NCI-H510A treated with DMSO at 0.1 percent for 48 hours (cell line): ENCODE measurements around the gene SPACA7.
A peak's percentile ranks its signal among the peaks of the same experiment; 100 is the strongest.
"Not testable (repeated sequence)": the region's sequence is repeated elsewhere in the genome, so short reads cannot be mapped to it uniquely, and the experiment has no call there.

Experiments
- DNase-seq: peaks from one replicate; lab custom pipeline; 2025; lab: John Stamatoyannopoulos, UW

SPACA7 gene

GRCh38 chr13:112424098-112424497 lies 47.9 kb downstream of the SPACA7 start:
- DNase-seq = no peak

- no peak for DNase-seq
These were observed 52.5 kb downstream of the SPACA7 start for GRCh38 chr13:112428704-112429103.

- DNase-seq = no peak
These were observed 55.6 kb downstream of the SPACA7 start for GRCh38 chr13:112431734-112432133.

GRCh38 chr13:112432734-112433133 lies 56.6 kb downstream of the SPACA7 start:
- not testable (repeated sequence) for DNase-seq

GRCh38 chr13:112433517-112433916 lies 57.4 kb downstream of the SPACA7 start:
- not testable (repeated sequence) for DNase-seq

GRCh38 chr13:112434032-112434431 lies 57.9 kb downstream of the SPACA7 start:
- DNase-seq = no peak

- DNase-seq = no peak
These were observed 58.9 kb downstream of the SPACA7 start for GRCh38 chr13:112434937-112435523.

GRCh38 chr13:112435973-112436372 lies 59.8 kb downstream of the SPACA7 start:
- DNase-seq = no peak

GRCh38 chr13:112438094-112438493 lies 61.9 kb downstream of the SPACA7 start:
- no peak for DNase-seq

- no peak for DNase-seq
These were observed 62.4 kb downstream of the SPACA7 start for GRCh38 chr13:112438515-112438914.

- DNase-seq = no peak
These were observed 65.1 kb downstream of the SPACA7 start for GRCh38 chr13:112441226-112441625.

- no peak for DNase-seq
These were observed 65.7 kb downstream of the SPACA7 start for GRCh38 chr13:112441779-112442310.

- no peak for DNase-seq
These were observed 66.4 kb downstream of the SPACA7 start for GRCh38 chr13:112442483-112443090.

- no peak for DNase-seq
These were observed 67.2 kb downstream of the SPACA7 start for GRCh38 chr13:112443191-112443994.

GRCh38 chr13:112443995-112444311 lies 67.8 kb downstream of the SPACA7 start:
- peak; percentile 77 for DNase-seq

- DNase-seq = no peak
These were observed 68.6 kb downstream of the SPACA7 start for GRCh38 chr13:112444416-112445399.

- no peak for DNase-seq
These were observed 69.5 kb downstream of the SPACA7 start for GRCh38 chr13:112445411-112446271.

- no peak for DNase-seq
These were observed 70.2 kb downstream of the SPACA7 start for GRCh38 chr13:112446347-112446861.

GRCh38 chr13:112446867-112447266 lies 70.7 kb downstream of the SPACA7 start:
- no peak for DNase-seq

- no peak for DNase-seq
These were observed 71.2 kb downstream of the SPACA7 start for GRCh38 chr13:112447306-112447705.
